ENCODE data around the gene SMYD4. TPM values are rescaled to one million over a fixed set of nuclear protein-coding genes. Genes with fewer than 3 reads are reported as not detected.

SMYD4 gene
- total RNA-seq, 3 donors from 2014 or later (not counting 1 experiment from before 2014, with no cell fraction given) = 20.3 to 37.8 (median 24.3) TPM

DNA sequence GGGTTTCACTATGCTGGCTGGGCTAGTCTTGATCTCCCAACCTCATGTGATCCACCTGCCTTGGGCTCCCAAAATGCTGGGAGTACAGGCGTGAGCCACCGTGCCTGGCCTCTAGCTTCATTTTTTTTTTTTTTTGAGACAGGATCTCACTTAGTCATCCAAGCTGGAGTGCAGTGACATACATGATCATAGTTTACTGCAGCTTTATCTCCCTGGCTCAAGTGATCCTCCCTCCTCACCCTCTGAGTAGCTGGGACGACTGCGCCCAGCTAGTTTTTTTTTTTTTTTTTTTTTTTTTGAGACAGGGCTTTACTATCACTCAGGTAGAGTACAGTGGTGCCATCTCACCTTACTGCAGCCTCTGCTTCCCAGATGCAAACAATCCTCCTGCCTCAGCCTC is 9.8 kb upstream of the SMYD4 start:
- Mint-ChIP-seq H3K4me1 (peaks cover 14 to 15% of the 10 kb centered on the region in 2 donors), H3K27ac (no peak overlapping the region), H3K27me3 (ENCODE audit: low read depth in 2 of 2) (no peaks in the 10 kb centered on the region), H3K9me3 (no peaks in the 10 kb centered on the region), H3K36me3 (peaks cover 10% of the 10 kb centered on the region), H3K4me3 (no peak overlapping the region)
- peaks cover 22% of the 10 kb centered on the region for H3K36me3 ChIP-seq (ENCODE audit: control insufficient read depth, insufficient read depth, low read length)
- H3K27me3 ChIP-seq (ENCODE audit: control insufficient read depth, insufficient read depth, low read length) = no peaks in the 10 kb centered on the region
- intact Hi-C loops (cut with micrococcal nuclease) = no loop called here
- H3K4me3 ChIP-seq (ENCODE audit: low read length) = no peak overlapping the region
- no peak overlapping the region for H3K27ac ChIP-seq (ENCODE audit: low read length)
- no peaks in the 10 kb centered on the region for H3K9me3 ChIP-seq (ENCODE audit: control insufficient read depth, insufficient read depth, low read length)
- DNase-seq (no peak), ATAC-seq (no peak)
- H3K4me1 ChIP-seq (ENCODE audit: control insufficient read depth, insufficient read depth, low read length) = peaks cover 6% of the 10 kb centered on the region
- TF ChIP-seq, protein P1, sequence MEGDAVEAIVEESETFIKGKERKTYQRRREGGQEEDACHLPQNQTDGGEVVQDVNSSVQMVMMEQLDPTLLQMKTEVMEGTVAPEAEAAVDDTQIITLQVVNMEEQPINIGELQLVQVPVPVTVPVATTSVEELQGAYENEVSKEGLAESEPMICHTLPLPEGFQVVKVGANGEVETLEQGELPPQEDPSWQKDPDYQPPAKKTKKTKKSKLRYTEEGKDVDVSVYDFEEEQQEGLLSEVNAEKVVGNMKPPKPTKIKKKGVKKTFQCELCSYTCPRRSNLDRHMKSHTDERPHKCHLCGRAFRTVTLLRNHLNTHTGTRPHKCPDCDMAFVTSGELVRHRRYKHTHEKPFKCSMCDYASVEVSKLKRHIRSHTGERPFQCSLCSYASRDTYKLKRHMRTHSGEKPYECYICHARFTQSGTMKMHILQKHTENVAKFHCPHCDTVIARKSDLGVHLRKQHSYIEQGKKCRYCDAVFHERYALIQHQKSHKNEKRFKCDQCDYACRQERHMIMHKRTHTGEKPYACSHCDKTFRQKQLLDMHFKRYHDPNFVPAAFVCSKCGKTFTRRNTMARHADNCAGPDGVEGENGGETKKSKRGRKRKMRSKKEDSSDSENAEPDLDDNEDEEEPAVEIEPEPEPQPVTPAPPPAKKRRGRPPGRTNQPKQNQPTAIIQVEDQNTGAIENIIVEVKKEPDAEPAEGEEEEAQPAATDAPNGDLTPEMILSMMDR (IDR thresholded peaks at IDR 0.05) = no peak
- WGBS (ENCODE audit: insufficient coverage) = 95% methylated on average over 4 of the region's 4 CpGs

DNA sequence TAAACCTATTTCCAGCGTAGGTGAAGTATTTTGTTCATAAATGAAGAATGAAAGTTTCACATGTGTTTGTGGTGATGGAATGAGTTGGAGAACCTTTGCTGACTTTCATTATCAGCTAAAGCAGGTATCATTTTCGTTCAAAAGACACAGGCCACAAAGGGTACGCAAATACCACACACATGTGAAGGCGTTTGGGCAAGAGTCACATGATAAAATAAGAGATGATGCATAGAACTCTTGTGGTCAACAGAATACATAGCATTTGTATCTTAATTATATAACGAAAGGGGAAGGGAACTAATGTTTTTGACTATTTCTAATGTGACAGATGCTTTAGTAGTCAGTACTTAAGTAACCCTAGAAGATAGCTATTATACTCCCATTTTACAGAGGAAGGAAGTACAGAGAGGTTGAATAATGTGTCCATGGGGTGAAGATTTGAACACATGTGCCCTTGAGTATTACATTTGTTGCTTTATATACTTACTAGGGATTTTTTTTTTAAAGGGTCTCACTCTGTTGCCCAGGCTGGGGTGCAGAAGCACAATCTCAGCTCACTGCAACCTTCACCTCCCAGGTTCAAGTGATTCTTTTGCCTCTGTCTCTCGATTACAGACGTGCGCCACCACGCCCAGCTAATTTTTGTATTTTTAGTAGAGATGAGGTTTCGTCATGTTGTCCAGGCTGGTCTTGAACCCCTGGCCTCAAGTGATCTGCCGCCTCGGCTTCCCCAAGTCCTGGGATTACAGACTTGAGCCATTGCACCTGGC is 4.9 kb upstream of the SMYD4 start:
- Histone ChIP-seq H3K9me3 (ENCODE audit: control insufficient read depth, insufficient read depth, low read length) (no peaks in the 10 kb centered on the region), H3K27ac (ENCODE audit: low read length) (no peak overlapping the region), H3K36me3 (ENCODE audit: control insufficient read depth, insufficient read depth, low read length) (peaks cover 5% of the 10 kb centered on the region), H3K27me3 (ENCODE audit: control insufficient read depth, insufficient read depth, low read length) (no peaks in the 10 kb centered on the region), H3K4me1 (ENCODE audit: control insufficient read depth, insufficient read depth, low read length) (peaks cover 20% of the 10 kb centered on the region), H3K4me3 (ENCODE audit: low read length) (no peak overlapping the region)
- Mint-ChIP-seq H3K9me3 (no peaks in the 10 kb centered on the region), H3K4me1 (peaks cover 34 to 38% of the 10 kb centered on the region in 2 donors), H3K36me3 (no peaks in the 10 kb centered on the region), H3K27me3 (ENCODE audit: low read depth in 2 of 2) (no peaks in the 10 kb centered on the region), H3K4me3 (no peak overlapping the region), H3K27ac (peak overlapping the region; percentile 58 to 67)
- TF ChIP-seq, protein P1 (IDR thresholded peaks at IDR 0.05) = no peak
- peak in 1 of 2 donors; percentile 40 for DNase-seq
- 76% methylated on average over 9 of the region's 12 CpGs for WGBS (ENCODE audit: insufficient coverage)
- ATAC-seq = no peak
- intact Hi-C loops (cut with micrococcal nuclease) = no loop called here

DNA sequence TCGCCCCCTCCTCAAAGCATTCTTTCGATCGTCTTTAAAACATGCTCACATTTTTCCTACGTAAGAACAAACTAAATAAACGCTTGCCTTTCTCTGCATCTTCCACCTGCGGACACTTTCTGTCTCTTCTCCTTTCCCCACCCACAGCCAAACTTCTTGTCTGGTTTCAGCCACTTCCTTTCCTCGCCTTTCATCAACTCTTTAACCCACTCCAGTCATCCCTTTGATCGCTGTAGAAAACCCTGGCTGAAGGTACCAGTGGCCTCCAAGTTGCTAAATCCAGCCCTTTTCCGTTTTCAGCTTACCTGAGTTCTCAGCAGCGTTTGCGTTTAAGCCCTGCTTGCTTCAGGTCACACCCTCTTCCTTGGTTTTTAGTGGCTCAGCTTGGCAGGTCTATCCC is 586 bp upstream of the SMYD4 start:
- Histone ChIP-seq H3K4me1 (ENCODE audit: control insufficient read depth, insufficient read depth, low read length) (peaks cover 28% of the 10 kb centered on the region), H3K27ac (ENCODE audit: low read length) (peak overlapping the region; percentile 46), H3K36me3 (ENCODE audit: control insufficient read depth, insufficient read depth, low read length) (peaks cover 11% of the 10 kb centered on the region), H3K9me3 (ENCODE audit: control insufficient read depth, insufficient read depth, low read length) (no peaks in the 10 kb centered on the region), H3K27me3 (ENCODE audit: control insufficient read depth, insufficient read depth, low read length) (no peaks in the 10 kb centered on the region), H3K4me3 (ENCODE audit: low read length) (peak overlapping the region; percentile 64)
- intact Hi-C loops (cut with micrococcal nuclease) = no loop called here
- ATAC-seq (peak in 2 of 3 donors; percentile 3 to 19), DNase-seq (peak in 1 of 2 donors; percentile 57)
- Mint-ChIP-seq H3K9me3 (no peaks in the 10 kb centered on the region), H3K27ac (peak overlapping the region; percentile 91), H3K4me1 (peaks cover 41 to 43% of the 10 kb centered on the region in 2 donors), H3K27me3 (ENCODE audit: low read depth in 2 of 2) (no peaks in the 10 kb centered on the region), H3K36me3 (no peaks in the 10 kb centered on the region), H3K4me3 (peak overlapping the region; percentile 96)
- TF ChIP-seq, protein P1 (IDR thresholded peaks at IDR 0.05) = no peak
- WGBS (ENCODE audit: insufficient coverage) = under 1% methylated on average over 11 of the region's 11 CpGs
